KMS-11 (cell line): Measurements from ENCODE around the gene S100A2.

Experiments
- H2AFZ ChIP-seq: fragments of 200-600 bp; sonication (generic); 2 replicates; pipeline ENCODE4 v1.6.1; 2016; ENCODE audit warnings: antibody characterized with exemption, mixed run types, low read depth
- H3K27ac ChIP-seq: fragments of 200-600 bp; sonication (generic); 2 replicates; pipeline ENCODE4 v1.6.1; 2016; ENCODE audit warnings: mild to moderate bottlenecking, mixed run types
- H3K27me3 ChIP-seq: fragments of 200-600 bp; sonication (generic); 2 replicates; pipeline ENCODE4 v1.6.1; 2017; ENCODE audit warnings: mild to moderate bottlenecking, low read depth, mixed run types, moderate library complexity; ENCODE audit not compliant: insufficient read depth
- H3K36me3 ChIP-seq: fragments of 200-600 bp; sonication (generic); 2 replicates; pipeline ENCODE4 v1.6.1; 2017; ENCODE audit warnings: mild to moderate bottlenecking, mixed run types; ENCODE audit not compliant: insufficient read depth
- H3K4me1 ChIP-seq: fragments of 200-600 bp; sonication (generic); 2 replicates; pipeline ENCODE4 v1.6.1; 2016; ENCODE audit warnings: mild to moderate bottlenecking, low read depth, mixed run types; ENCODE audit not compliant: poor library complexity, severe bottlenecking
- H3K4me2 ChIP-seq: fragments of 200-600 bp; sonication (generic); 2 replicates; pipeline ENCODE4 v1.7.0; 2016; ENCODE audit warnings: mild to moderate bottlenecking, mixed run types
- H3K4me3 ChIP-seq: fragments of 200-600 bp; sonication (generic); IDR thresholded peaks from 2 replicates; pipeline ENCODE4 v1.6.1; 2017; ENCODE audit warnings: low read depth, low read length, mixed read lengths; ENCODE audit not compliant: insufficient read depth
- H3K79me2 ChIP-seq: fragments of 200-600 bp; sonication (generic); 2 replicates; pipeline ENCODE4 v1.6.1; 2016; ENCODE audit warnings: low read depth, mixed run types; ENCODE audit not compliant: insufficient read depth
- H3K9ac ChIP-seq: fragments of 200-600 bp; sonication (generic); 2 replicates; pipeline ENCODE4 v1.6.1; 2016; ENCODE audit warnings: mild to moderate bottlenecking, mixed run types
- H4K20me1 ChIP-seq: fragments of 200-600 bp; sonication (generic); 2 replicates; pipeline ENCODE4 v1.6.1; 2016; ENCODE audit warnings: mild to moderate bottlenecking, mixed run types; ENCODE audit not compliant: insufficient read depth
- TF ChIP-seq, protein P1 (sequence below): fragments of 200-600 bp; sonication (generic); conservative IDR thresholded peaks from 2 replicates; pipeline ENCODE4 v1.6.1; 2017; ENCODE audit warnings: low read depth, mild to moderate bottlenecking, antibody characterized with exemption, low read length, moderate library complexity, mixed read lengths

The S100A2 gene

GRCh38 chr1:153557877-153558276, 7.8 kb downstream of the S100A2 start:
- Histone ChIP-seq H3K27ac (no peak overlapping the region), H3K4me1 (no peaks in the 10 kb centered on the region), H3K9ac (no peak overlapping the region), H3K4me2 (no peak overlapping the region), H2AFZ (no peak overlapping the region), H3K27me3 (no peaks in the 10 kb centered on the region), H3K36me3 (no peaks in the 10 kb centered on the region), H4K20me1 (no peaks in the 10 kb centered on the region), H3K79me2 (no peaks in the 10 kb centered on the region), H3K4me3 (no peak overlapping the region)
- TF ChIP-seq, protein P1, sequence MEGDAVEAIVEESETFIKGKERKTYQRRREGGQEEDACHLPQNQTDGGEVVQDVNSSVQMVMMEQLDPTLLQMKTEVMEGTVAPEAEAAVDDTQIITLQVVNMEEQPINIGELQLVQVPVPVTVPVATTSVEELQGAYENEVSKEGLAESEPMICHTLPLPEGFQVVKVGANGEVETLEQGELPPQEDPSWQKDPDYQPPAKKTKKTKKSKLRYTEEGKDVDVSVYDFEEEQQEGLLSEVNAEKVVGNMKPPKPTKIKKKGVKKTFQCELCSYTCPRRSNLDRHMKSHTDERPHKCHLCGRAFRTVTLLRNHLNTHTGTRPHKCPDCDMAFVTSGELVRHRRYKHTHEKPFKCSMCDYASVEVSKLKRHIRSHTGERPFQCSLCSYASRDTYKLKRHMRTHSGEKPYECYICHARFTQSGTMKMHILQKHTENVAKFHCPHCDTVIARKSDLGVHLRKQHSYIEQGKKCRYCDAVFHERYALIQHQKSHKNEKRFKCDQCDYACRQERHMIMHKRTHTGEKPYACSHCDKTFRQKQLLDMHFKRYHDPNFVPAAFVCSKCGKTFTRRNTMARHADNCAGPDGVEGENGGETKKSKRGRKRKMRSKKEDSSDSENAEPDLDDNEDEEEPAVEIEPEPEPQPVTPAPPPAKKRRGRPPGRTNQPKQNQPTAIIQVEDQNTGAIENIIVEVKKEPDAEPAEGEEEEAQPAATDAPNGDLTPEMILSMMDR: no peak

DNA sequence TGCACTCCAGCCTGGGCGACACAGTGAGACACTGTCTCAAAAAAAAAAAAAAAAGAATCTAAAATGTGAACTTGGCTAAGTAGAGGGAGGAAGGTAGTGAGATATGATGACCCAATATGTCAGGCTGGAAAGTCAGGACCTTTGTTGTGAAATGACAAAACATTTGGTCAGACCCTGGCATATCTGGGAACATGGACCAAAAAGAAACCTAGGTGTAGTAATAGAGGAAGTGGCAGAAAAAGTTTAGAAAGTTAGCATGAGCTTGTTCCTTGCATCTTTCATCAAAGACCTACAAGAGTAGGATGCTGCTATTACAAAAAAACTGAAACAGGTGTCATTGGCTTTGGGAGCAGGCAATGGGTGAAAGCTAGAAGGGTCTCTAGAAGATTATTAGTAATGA, 9.3 kb downstream of the S100A2 start:
- no peak overlapping the region for H3K9ac ChIP-seq
- H4K20me1 ChIP-seq: no peaks in the 10 kb centered on the region
- no peak overlapping the region for H2AFZ ChIP-seq
- H3K79me2 ChIP-seq: no peaks in the 10 kb centered on the region
- H3K36me3 ChIP-seq: no peaks in the 10 kb centered on the region
- no peak overlapping the region for H3K4me2 ChIP-seq
- H3K4me3 ChIP-seq: no peak overlapping the region
- no peaks in the 10 kb centered on the region for H3K27me3 ChIP-seq
- TF ChIP-seq, protein P1: no peak
- H3K27ac ChIP-seq: no peak overlapping the region
- H3K4me1 ChIP-seq: no peaks in the 10 kb centered on the region

DNA sequence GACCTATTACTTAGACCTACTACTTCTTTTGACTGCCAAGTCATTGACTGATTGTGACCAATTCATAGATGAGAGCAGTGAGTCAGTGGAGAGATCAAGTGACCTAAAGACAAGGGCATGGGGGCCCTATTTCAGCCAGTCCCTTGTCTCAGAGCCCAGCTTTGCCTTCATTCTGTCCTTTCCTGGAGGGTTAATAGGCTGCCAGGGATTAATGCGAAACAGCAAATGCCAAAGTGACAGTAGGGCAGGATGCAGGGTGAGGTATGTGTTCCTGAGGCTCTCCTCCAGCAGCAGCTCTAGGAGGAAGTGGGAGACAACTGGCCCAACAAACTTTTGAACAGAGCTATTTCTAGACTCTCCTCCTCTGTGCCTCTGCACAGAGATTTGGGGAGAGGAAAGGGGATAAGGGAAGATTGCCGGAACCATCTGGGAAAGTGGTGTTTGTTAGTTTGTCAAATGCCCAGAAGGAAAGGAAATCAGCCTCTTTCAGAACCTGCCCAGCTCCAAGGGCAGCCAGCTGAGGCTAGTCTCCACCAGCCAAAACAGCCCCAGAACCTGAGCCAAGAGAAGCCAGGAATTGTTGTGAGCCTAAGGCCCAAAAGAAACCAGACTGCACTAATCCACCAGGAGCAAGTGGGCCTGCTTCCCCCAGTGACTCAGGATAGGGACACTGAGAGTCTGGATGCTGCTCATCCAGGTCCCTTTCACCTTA, 11.7 kb downstream of the S100A2 start:
- Histone ChIP-seq H3K27ac (no peak overlapping the region), H3K36me3 (no peaks in the 10 kb centered on the region), H2AFZ (no peak overlapping the region), H4K20me1 (no peaks in the 10 kb centered on the region), H3K79me2 (no peaks in the 10 kb centered on the region), H3K4me2 (no peak overlapping the region), H3K9ac (no peak overlapping the region), H3K4me3 (no peak overlapping the region), H3K4me1 (no peaks in the 10 kb centered on the region), H3K27me3 (no peaks in the 10 kb centered on the region)
- TF ChIP-seq, protein P1: no peak

DNA sequence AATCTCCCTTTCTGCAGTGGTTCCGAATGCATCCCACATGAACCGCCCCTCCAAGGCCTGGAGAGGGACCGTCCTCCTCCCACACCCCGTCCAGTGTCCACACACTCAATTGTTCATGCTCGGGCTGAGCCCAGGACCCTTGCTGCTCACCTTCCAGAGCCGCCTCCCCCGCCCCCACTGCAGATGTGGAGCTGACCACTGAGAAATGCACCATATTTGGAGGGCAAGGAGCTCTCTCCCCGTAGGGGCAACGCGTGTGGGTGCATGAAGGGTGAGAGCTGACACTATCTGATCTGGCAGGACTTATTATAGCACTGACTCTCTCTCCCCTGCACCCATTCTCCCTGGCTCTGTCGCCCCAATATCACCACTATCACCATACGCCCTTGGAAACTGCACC, 12.5 kb downstream of the S100A2 start:
- H3K79me2 ChIP-seq: no peaks in the 10 kb centered on the region
- no peak overlapping the region for H3K4me2 ChIP-seq
- H3K4me3 ChIP-seq: no peak overlapping the region
- H3K4me1 ChIP-seq: no peaks in the 10 kb centered on the region
- H4K20me1 ChIP-seq: no peaks in the 10 kb centered on the region
- no peaks in the 10 kb centered on the region for H3K27me3 ChIP-seq
- H3K27ac ChIP-seq: no peak overlapping the region
- H3K36me3 ChIP-seq: no peaks in the 10 kb centered on the region
- no peak overlapping the region for H2AFZ ChIP-seq
- H3K9ac ChIP-seq: no peak overlapping the region
- TF ChIP-seq, protein P1: no peak
